ENCODE results near the gene FBXW12.
"Not testable (repeated sequence)": the region's sequence is repeated elsewhere in the genome, so short reads cannot be mapped to it uniquely, and the experiment has no call there.

- TF ChIP-seq POLR2AphosphoS5 (IDR thresholded peaks at IDR 0.05; ENCODE audit: borderline replicate concordance, low read depth, low read length); EZH2 (IDR thresholded peaks at IDR 0.05): not testable (repeated sequence)
These were observed 34.5 kb upstream of the FBXW12 start for GRCh38 chr3:48337536-48337935.

Measured in SK-N-MC (cell line).